Measurements from ENCODE around the gene SPATA31D3.
"Not testable (repeated sequence)": the region's sequence is repeated elsewhere in the genome, so short reads cannot be mapped to it uniquely, and the experiment has no call there.

SPATA31D3 gene

GRCh38 chr9:81979196-81979595, 35.9 kb downstream of the SPATA31D3 start:
- DNase-seq (ENCODE audit: low read depth in 2 of 2), result no peak

- no peak for DNase-seq (ENCODE audit: low read depth in 2 of 2)
These were observed 37.3 kb downstream of the SPATA31D3 start for GRCh38 chr9:81980568-81980967.

- DNase-seq (ENCODE audit: low read depth in 2 of 2), result no peak
These were observed 38.6 kb downstream of the SPATA31D3 start for GRCh38 chr9:81981883-81982282.

- no peak for DNase-seq (ENCODE audit: low read depth in 2 of 2)
These were observed 41.6 kb downstream of the SPATA31D3 start for GRCh38 chr9:81984928-81985327.

GRCh38 chr9:81986051-81986450, 42.8 kb downstream of the SPATA31D3 start:
- DNase-seq (ENCODE audit: low read depth in 2 of 2), result no peak

GRCh38 chr9:81988472-81988871, 45.2 kb downstream of the SPATA31D3 start, which contains the start of gene SPATA31D1:
Gene SPATA31D1 (plus strand): TSS chr9:81988772. CDS start chr9:81988819, 47 bp downstream.
- not testable (repeated sequence) for DNase-seq (ENCODE audit: low read depth in 2 of 2)

- no peak for DNase-seq (ENCODE audit: low read depth in 2 of 2)
These were observed 46.4 kb downstream of the SPATA31D3 start for GRCh38 chr9:81989700-81990099.

- DNase-seq (ENCODE audit: low read depth in 2 of 2), result no peak
These were observed 50.4 kb downstream of the SPATA31D3 start for GRCh38 chr9:81993656-81994055.

Data from stimulated activated CD4-positive, alpha-beta T cell treated with anti-CD3 and anti-CD28 coated beads, Interleukin-1b, Interleukin-23, amount 100 ng/mL, for 4 hours (primary cell).